Smooth muscle cell (in vitro differentiated cells): ENCODE data around the gene MON1B. TPM values are rescaled to one million over a fixed set of nuclear protein-coding genes. Genes with fewer than 3 reads are reported as not detected.

Experiments
- DNase-seq: peaks from one replicate; lab custom pipeline; 2025; ENCODE audit not compliant: unreplicated experiment; lab: John Stamatoyannopoulos, UW
- H2AFZ ChIP-seq: fragments of 200-600 bp; sonication (generic); 2 replicates; pipeline ENCODE4 v1.6.0; 2016; ENCODE audit warnings: antibody characterized with exemption, low read depth, mild to moderate bottlenecking
- H3F3A ChIP-seq: fragments of 200-600 bp; sonication (generic); 2 replicates; pipeline ENCODE4 v1.6.0; 2017; ENCODE audit warnings: antibody characterized with exemption, low read depth
- H3K27ac ChIP-seq: fragments of 200-600 bp; sonication (generic); 2 replicates; pipeline ENCODE4 v1.5.1; 2016; ENCODE audit warnings: low read depth, mild to moderate bottlenecking
- H3K27me3 ChIP-seq: fragments of 200-600 bp; sonication (generic); 2 replicates; pipeline ENCODE4 v1.6.1; 2016; ENCODE audit warnings: low read depth, mild to moderate bottlenecking
- H3K36me3 ChIP-seq: fragments of 200-600 bp; sonication (generic); 2 replicates; pipeline ENCODE4 v1.5.1; 2016; ENCODE audit warnings: low read depth
- H3K4me1 ChIP-seq: fragments of 200-600 bp; sonication (generic); 2 replicates; pipeline ENCODE4 v1.5.1; 2016; ENCODE audit warnings: low read depth
- H3K4me2 ChIP-seq: fragments of 200-600 bp; sonication (generic); 2 replicates; pipeline ENCODE4 v1.6.0; 2016; ENCODE audit warnings: mild to moderate bottlenecking
- H3K4me3 ChIP-seq: fragments of 200-600 bp; sonication (generic); 2 replicates; pipeline ENCODE4 v1.5.1; 2016; ENCODE audit warnings: mild to moderate bottlenecking
- H3K79me2 ChIP-seq: fragments of 200-600 bp; sonication (generic); 2 replicates; pipeline ENCODE4 v1.6.0; 2016; ENCODE audit warnings: low read depth, mild to moderate bottlenecking
- H3K9ac ChIP-seq: fragments of 200-600 bp; sonication (generic); 2 replicates; pipeline ENCODE4 v1.6.0; 2016; ENCODE audit warnings: low read depth
- H3K9me3 ChIP-seq: fragments of 200-600 bp; sonication (generic); replicated peaks from 2 replicates; pipeline ENCODE4 v1.5.1; 2016; ENCODE audit warnings: low read depth
- H4K20me1 ChIP-seq: fragments of 200-600 bp; sonication (generic); 2 replicates; pipeline ENCODE4 v1.6.0; 2016; ENCODE audit warnings: low read depth
- CTCF ChIP-seq: fragments of 200-600 bp; sonication (generic); IDR thresholded peaks from 2 replicates; pipeline ENCODE4 v1.5.1; 2017; ENCODE audit warnings: borderline replicate concordance, mild to moderate bottlenecking, antibody characterized with exemption; ENCODE audit not compliant: insufficient read depth, poor library complexity, severe bottlenecking
- WGBS: methylation state at CpG from one replicate; pipeline ENCODE4 v1.1.7; 2016; ENCODE audit warnings: low lambda C conversion rate; 5-methylcytosine and 5-hydroxymethylcytosine counted together
- polyA plus RNA-seq: library from polyadenylated mRNA; unstranded; fragments of >200 nt; fragmentation: Nextera tagmentation; extraction: Ambion mirVana; gene quantifications from 2 replicates; pipeline ENCODE4 v1.2.1, GENCODE V29; 2016
- total RNA-seq: library from RNA; depleted of rRNA; stranded (reverse); fragments of >200 nt; gene quantifications from 2 replicates; pipeline ENCODE4 v1.2.3, GENCODE V29; 2014

The MON1B gene
- total and polyA plus RNA-seq, 2 experiments from 2014 or later, result 8.0 to 20.9 TPM

- Histone ChIP-seq H3F3A (no peaks in the 10 kb centered on the region), H3K27me3 (peaks cover 14% of the 10 kb centered on the region), H3K4me1 (no peaks in the 10 kb centered on the region), H3K4me2 (no peak overlapping the region), H3K9ac (no peak overlapping the region), H3K79me2 (no peaks in the 10 kb centered on the region), H4K20me1 (no peaks in the 10 kb centered on the region), H3K36me3 (no peaks in the 10 kb centered on the region), H3K9me3 (no peaks in the 10 kb centered on the region), H3K27ac (no peak overlapping the region), H3K4me3 (no peak overlapping the region), H2AFZ (no peak overlapping the region)
- no peak for DNase-seq
- 85% methylated on average over 2 of the region's 2 CpGs for WGBS
- no peak for TF ChIP-seq CTCF
Observed at GRCh38 chr16:77166726-77167125, 24.3 kb upstream of the MON1B start.

GRCh38 chr16:77168901-77169300, 22.1 kb upstream of the MON1B start:
- H3K79me2 ChIP-seq, result no peaks in the 10 kb centered on the region
- TF ChIP-seq CTCF, result no peak
- H3F3A ChIP-seq, result no peaks in the 10 kb centered on the region
- no peak overlapping the region for H3K4me3 ChIP-seq
- H3K9me3 ChIP-seq, result no peaks in the 10 kb centered on the region
- H3K27ac ChIP-seq, result no peak overlapping the region
- DNase-seq, result no peak
- peaks cover 16% of the 10 kb centered on the region for H3K27me3 ChIP-seq
- H2AFZ ChIP-seq, result no peak overlapping the region
- 89% methylated on average over 4 of the region's 4 CpGs for WGBS
- no peaks in the 10 kb centered on the region for H3K4me1 ChIP-seq
- H4K20me1 ChIP-seq, result no peaks in the 10 kb centered on the region
- no peaks in the 10 kb centered on the region for H3K36me3 ChIP-seq
- no peak overlapping the region for H3K9ac ChIP-seq
- no peak overlapping the region for H3K4me2 ChIP-seq

GRCh38 chr16:77169650-77170236, 21.2 kb upstream of the MON1B start:
- Histone ChIP-seq H3F3A (no peaks in the 10 kb centered on the region), H3K4me1 (no peaks in the 10 kb centered on the region), H3K9me3 (no peaks in the 10 kb centered on the region), H4K20me1 (no peaks in the 10 kb centered on the region), H3K4me2 (no peak overlapping the region), H2AFZ (no peak overlapping the region), H3K27ac (no peak overlapping the region), H3K9ac (no peak overlapping the region), H3K27me3 (peaks cover 23% of the 10 kb centered on the region), H3K4me3 (no peak overlapping the region), H3K79me2 (no peaks in the 10 kb centered on the region), H3K36me3 (no peaks in the 10 kb centered on the region)
- DNase-seq, result no peak
- 18% methylated on average over 6 of the region's 6 CpGs for WGBS
- peak; percentile 90 for TF ChIP-seq CTCF

- Histone ChIP-seq H2AFZ (no peak overlapping the region), H3K27me3 (peaks cover 23% of the 10 kb centered on the region)
- WGBS, result 73% methylated on average over 4 of the region's 4 CpGs
Observed at GRCh38 chr16:77170805-77171204, 20.2 kb upstream of the MON1B start.

More at GRCh38 chr16:77170805-77171204, 20.2 kb upstream of the MON1B start:
- Histone ChIP-seq H4K20me1 (no peaks in the 10 kb centered on the region), H3K79me2 (no peaks in the 10 kb centered on the region), H3F3A (no peaks in the 10 kb centered on the region), H3K4me2 (no peak overlapping the region), H3K36me3 (no peaks in the 10 kb centered on the region), H3K4me3 (no peak overlapping the region), H3K27ac (no peak overlapping the region), H3K4me1 (no peaks in the 10 kb centered on the region), H3K9me3 (no peaks in the 10 kb centered on the region), H3K9ac (no peak overlapping the region)
- no peak for DNase-seq
- TF ChIP-seq CTCF, result no peak
